ENCODE data around the gene KCNS1. TPM values are rescaled to one million over a fixed set of nuclear protein-coding genes. Genes with fewer than 3 reads are reported as not detected.

The KCNS1 gene
- total RNA-seq, 1 experiment from 2014 or later, result 1.2 TPM

DNA sequence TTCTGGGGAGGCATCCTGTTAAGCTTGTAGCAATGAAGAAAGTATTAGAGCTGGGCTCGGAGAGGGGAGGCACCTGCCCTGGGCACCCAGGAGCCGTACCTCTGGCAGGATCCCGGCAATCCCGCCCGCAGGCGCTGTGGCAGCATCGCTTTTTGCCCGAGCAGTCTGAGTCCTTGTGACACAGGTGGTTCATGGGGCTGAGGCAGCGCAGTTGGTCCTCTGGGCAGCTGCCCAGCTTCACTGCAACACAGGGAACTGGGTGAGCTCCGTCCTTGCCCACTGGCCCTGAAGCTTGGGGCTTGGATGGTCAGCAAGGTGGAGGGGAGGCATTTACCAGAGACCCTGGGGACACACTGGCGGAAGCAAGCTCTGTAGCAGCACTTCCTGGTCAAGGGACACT lies 9.4 kb upstream of the KCNS1 start (continued):
- TF ChIP-seq, protein P1, sequence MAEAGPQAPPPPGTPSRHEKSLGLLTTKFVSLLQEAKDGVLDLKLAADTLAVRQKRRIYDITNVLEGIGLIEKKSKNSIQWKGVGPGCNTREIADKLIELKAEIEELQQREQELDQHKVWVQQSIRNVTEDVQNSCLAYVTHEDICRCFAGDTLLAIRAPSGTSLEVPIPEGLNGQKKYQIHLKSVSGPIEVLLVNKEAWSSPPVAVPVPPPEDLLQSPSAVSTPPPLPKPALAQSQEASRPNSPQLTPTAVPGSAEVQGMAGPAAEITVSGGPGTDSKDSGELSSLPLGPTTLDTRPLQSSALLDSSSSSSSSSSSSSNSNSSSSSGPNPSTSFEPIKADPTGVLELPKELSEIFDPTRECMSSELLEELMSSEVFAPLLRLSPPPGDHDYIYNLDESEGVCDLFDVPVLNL (CRISPR knock-in tag; IDR thresholded peaks at IDR 0.05; ENCODE audit: borderline replicate concordance, low read depth), result no peak
- no peak for TF ChIP-seq RORB (CRISPR knock-in tag; IDR thresholded peaks at IDR 0.05)

DNA sequence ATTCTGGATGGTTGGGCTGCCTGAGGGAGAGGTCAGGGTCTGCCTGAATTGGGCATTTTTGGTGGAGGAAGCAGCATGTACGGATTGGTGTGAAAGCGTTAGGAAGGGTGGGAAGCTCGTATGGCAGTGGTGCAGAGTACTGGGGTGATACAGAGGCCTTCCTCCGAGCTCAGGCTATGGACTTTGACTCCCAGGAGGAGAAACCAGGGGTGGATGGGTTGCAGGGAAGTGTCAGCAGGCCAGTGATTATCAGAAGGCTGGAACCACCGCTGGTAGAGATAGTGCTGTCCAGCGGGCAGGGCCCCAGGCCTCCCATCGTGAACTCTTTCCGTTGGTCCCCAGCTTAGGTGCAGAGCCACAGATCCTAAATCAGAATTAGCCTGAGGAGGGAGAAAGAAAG lies 8.7 kb upstream of the KCNS1 start:
- CTCF ChIA-PET, result interaction anchor here (1.2 to 7.9 kb wide), 5 partner anchors 12 to 184 kb away, joined by 4 to 165 read pairs (median 22); partner anchors contain the start of gene KCNS1
- Mint-ChIP-seq H3K27ac (no peak overlapping the region), H3K27me3 (ENCODE audit: low read depth) (no peaks in the 10 kb centered on the region; the same call in 1 of the 2 replicates)

DNA sequence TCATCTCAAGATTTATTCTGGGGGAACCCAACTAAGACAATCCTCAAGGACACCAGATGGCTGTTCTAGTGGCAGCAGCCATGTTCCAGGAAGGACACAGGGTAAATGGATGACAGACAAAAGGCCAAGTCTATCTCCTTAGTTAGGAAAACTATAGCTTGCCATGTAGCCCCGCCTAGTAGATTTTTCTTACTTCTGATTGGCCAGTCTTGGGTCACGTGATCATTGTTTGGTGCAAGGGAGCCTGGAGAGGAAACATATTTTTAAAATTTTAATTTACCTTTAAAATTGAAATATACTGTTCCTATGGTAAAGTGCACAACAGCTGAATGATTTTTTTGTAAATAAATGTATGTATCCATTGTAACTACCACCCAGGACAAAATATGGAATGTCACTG lies 4.4 kb upstream of the KCNS1 start:
- ATAC-seq (no peak), DNase-seq (ENCODE audit: low spot score) (no peak)
- no peaks in the 10 kb centered on the region for H3K36me3 Mint-ChIP-seq
- CTCF ChIA-PET, result interaction anchor here (1.1 to 4.1 kb wide), 6 partner anchors 9 to 189 kb away, joined by 3 to 21 read pairs (median 9); no protein-coding TSS in a partner anchor
- TF ChIP-seq GTF2I (CRISPR knock-in tag; conservative IDR thresholded peaks at IDR 0.05) (no peak), ZNF219 (CRISPR knock-in tag; IDR thresholded peaks at IDR 0.05; ENCODE audit: borderline replicate concordance) (no peak), ZNF416 (CRISPR knock-in tag; IDR thresholded peaks at IDR 0.05) (no peak), ZNF671 (CRISPR knock-in tag; IDR thresholded peaks at IDR 0.05) (no peak), ZNF317 (CRISPR knock-in tag; IDR thresholded peaks at IDR 0.05; ENCODE audit: borderline replicate concordance, low read depth) (no peak), NR2C2 (CRISPR knock-in tag; IDR thresholded peaks at IDR 0.05) (no peak), TEAD1 (CRISPR knock-in tag; IDR thresholded peaks at IDR 0.05) (no peak), GRHL2 (CRISPR knock-in tag; IDR thresholded peaks at IDR 0.05; ENCODE audit: insufficient replicate concordance, severe bottlenecking) (no peak), ZNF396 (CRISPR knock-in tag; IDR thresholded peaks at IDR 0.05; ENCODE audit: borderline replicate concordance) (no peak), CREB1 (CRISPR knock-in tag; IDR thresholded peaks at IDR 0.05) (no peak)
- TF ChIP-seq, protein P2, sequence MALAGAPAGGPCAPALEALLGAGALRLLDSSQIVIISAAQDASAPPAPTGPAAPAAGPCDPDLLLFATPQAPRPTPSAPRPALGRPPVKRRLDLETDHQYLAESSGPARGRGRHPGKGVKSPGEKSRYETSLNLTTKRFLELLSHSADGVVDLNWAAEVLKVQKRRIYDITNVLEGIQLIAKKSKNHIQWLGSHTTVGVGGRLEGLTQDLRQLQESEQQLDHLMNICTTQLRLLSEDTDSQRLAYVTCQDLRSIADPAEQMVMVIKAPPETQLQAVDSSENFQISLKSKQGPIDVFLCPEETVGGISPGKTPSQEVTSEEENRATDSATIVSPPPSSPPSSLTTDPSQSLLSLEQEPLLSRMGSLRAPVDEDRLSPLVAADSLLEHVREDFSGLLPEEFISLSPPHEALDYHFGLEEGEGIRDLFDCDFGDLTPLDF (CRISPR knock-in tag; IDR thresholded peaks at IDR 0.05), result no peak
- TF ChIP-seq, protein P3, sequence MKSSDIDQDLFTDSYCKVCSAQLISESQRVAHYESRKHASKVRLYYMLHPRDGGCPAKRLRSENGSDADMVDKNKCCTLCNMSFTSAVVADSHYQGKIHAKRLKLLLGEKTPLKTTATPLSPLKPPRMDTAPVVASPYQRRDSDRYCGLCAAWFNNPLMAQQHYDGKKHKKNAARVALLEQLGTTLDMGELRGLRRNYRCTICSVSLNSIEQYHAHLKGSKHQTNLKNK (CRISPR knock-in tag; IDR thresholded peaks at IDR 0.05), result no peak
- TF ChIP-seq, protein P4, sequence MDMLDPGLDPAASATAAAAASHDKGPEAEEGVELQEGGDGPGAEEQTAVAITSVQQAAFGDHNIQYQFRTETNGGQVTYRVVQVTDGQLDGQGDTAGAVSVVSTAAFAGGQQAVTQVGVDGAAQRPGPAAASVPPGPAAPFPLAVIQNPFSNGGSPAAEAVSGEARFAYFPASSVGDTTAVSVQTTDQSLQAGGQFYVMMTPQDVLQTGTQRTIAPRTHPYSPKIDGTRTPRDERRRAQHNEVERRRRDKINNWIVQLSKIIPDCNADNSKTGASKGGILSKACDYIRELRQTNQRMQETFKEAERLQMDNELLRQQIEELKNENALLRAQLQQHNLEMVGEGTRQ (CRISPR knock-in tag; IDR thresholded peaks at IDR 0.05), result no peak
- peaks cover 6% of the 10 kb centered on the region for H3K4me1 Mint-ChIP-seq
- POLR2A ChIA-PET, result interaction anchor here (0.7 kb wide), 1 partner anchor 91 kb away, joined by 4 read pairs; no protein-coding TSS in a partner anchor
- no peak overlapping the region for H3K27ac Mint-ChIP-seq
- H3K27me3 Mint-ChIP-seq (ENCODE audit: low read depth), result peaks cover 22% of the 10 kb centered on the region
- H3K4me3 Mint-ChIP-seq, result no peak overlapping the region
- 0 out of 2 replicates have a peak, but pooled peaks cover 4% of the 10 kb centered on the region for H3K9me3 Mint-ChIP-seq

More for the DNA sequence above, 8.7 kb upstream of the KCNS1 start:
- DNase-seq (ENCODE audit: low spot score), result no peak
- POLR2A ChIA-PET, result no interaction called here
- Mint-ChIP-seq H3K4me1 (0 out of 2 replicates have a peak, but pooled peaks cover 3% of the 10 kb centered on the region), H3K4me3 (no peak overlapping the region), H3K36me3 (no peaks in the 10 kb centered on the region), H3K9me3 (no peaks in the 10 kb centered on the region)
- ATAC-seq, result no peak
- TF ChIP-seq ATF1 (CRISPR knock-in tag; IDR thresholded peaks at IDR 0.05) (no peak), GABPB1 (CRISPR knock-in tag; IDR thresholded peaks at IDR 0.05) (no peak), JUN (CRISPR knock-in tag; IDR thresholded peaks at IDR 0.05) (no peak), CBFB (CRISPR knock-in tag; IDR thresholded peaks at IDR 0.05; ENCODE audit: low read depth) (no peak), SOX15 (CRISPR knock-in tag; IDR thresholded peaks at IDR 0.05) (no peak), MYBL2 (CRISPR knock-in tag; IDR thresholded peaks at IDR 0.05) (no peak), ZNF263 (CRISPR knock-in tag; IDR thresholded peaks at IDR 0.05; ENCODE audit: low read depth) (no peak), MXD4 (CRISPR knock-in tag; IDR thresholded peaks at IDR 0.05; ENCODE audit: borderline replicate concordance) (no peak), ZNF416 (CRISPR knock-in tag; IDR thresholded peaks at IDR 0.05) (no peak)
- TF ChIP-seq, protein P5, sequence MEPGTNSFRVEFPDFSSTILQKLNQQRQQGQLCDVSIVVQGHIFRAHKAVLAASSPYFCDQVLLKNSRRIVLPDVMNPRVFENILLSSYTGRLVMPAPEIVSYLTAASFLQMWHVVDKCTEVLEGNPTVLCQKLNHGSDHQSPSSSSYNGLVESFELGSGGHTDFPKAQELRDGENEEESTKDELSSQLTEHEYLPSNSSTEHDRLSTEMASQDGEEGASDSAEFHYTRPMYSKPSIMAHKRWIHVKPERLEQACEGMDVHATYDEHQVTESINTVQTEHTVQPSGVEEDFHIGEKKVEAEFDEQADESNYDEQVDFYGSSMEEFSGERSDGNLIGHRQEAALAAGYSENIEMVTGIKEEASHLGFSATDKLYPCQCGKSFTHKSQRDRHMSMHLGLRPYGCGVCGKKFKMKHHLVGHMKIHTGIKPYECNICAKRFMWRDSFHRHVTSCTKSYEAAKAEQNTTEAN (CRISPR knock-in tag; IDR thresholded peaks at IDR 0.05), result no peak
- TF ChIP-seq, protein P6, sequence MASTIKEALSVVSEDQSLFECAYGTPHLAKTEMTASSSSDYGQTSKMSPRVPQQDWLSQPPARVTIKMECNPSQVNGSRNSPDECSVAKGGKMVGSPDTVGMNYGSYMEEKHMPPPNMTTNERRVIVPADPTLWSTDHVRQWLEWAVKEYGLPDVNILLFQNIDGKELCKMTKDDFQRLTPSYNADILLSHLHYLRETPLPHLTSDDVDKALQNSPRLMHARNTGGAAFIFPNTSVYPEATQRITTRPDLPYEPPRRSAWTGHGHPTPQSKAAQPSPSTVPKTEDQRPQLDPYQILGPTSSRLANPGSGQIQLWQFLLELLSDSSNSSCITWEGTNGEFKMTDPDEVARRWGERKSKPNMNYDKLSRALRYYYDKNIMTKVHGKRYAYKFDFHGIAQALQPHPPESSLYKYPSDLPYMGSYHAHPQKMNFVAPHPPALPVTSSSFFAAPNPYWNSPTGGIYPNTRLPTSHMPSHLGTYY (CRISPR knock-in tag; IDR thresholded peaks at IDR 0.05), result no peak

Data from WTC11 (cell line).